ENCODE results near the gene MUC6. TPM values are rescaled to one million over a fixed set of nuclear protein-coding genes. Genes with fewer than 3 reads are reported as not detected.
A peak's percentile ranks its signal among the peaks of the same experiment; 100 is the strongest.

Gene MUC6
- total and polyA plus RNA-seq, 2 of the 8 experiments (the other 6 are each of a cell fraction or from before 2014, with no cell fraction given): not detected

DNA sequence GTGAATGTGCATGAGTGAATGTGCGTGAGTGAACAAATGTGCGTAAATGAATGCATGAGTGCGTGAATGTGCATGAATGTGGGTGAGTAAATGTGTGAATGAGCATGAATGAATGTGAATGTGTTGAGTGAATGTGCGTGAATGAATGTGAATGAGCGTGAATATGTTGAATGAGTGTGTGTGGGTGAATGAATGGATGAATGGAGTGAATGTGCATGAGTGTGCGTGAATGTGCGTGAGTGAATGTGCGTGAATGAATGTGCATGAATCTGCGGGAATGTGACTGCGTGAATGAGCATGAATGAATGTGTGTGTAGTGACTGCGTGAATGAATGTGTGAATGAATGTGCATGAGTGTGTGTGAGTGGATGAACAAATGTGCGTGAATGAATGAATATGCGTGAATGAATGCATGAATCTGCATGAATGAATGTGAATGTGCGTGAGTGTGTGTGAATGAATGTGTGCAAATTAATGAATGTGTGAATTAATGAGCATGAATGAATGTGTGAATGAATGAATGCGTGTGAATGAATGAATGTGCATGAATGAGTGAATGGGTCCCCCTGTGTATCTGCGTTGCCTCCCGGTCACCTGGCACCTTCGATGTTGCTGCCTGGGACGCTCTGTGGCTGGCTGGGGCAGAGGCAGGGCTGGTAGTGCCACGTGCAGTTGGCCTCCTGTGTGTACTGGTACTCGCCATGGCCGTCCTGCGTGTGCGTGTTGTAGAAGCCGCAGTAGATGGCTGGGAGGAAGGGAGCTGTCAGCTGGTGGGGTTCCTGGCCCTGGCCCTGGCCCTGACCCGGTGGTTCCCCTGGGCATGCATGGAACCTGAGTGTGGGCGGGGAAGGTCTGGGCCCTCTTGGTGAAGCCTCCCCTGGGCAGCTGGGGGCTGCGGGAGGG is 13.4 kb downstream of the MUC6 start:
- peaks cover 5% of the 10 kb centered on the region for H3K23me2 ChIP-seq (ENCODE audit: low read depth, low read length)
- ChIA-PET CTCF (ENCODE audit: partially characterized antibody) (interaction anchor here (0.8 kb wide), 1 partner anchor 28 kb away, joined by 3 read pairs; no protein-coding TSS in a partner anchor), POLR2A (ENCODE audit: partially characterized antibody) (no interaction called here)
- no peak overlapping the region for H2BK15ac ChIP-seq (ENCODE audit: low read length)
- H2AK5ac ChIP-seq (ENCODE audit: low read depth, low read length): peak overlapping the region; percentile 82; the same call in 1 of the 2 replicates
- peaks cover 0 to 2% (median 0%) of the 10 kb centered on the region in 4 experiments; a peak in 1 of 7 replicates for H3K4me1 ChIP-seq (replicated peaks in 1 of 4; ENCODE audit: control insufficient read depth in 3 of 4, insufficient read depth in 4 of 4, low read length in 3 of 4)
- WGBS, 2 experiments (ENCODE audit: extremely low coverage in 1 of 2, insufficient coverage in 1 of 2, insufficient read length in 1 of 2, insufficient replicate concordance in 2 of 2, low coverage in 1 of 2, low lambda C conversion rate in 2 of 2, missing lambda C conversion rate in 1 of 2): 89 to 99% methylated on average over 12 to 28 of the region's 28 CpGs
- no peak overlapping the region for H4K5ac ChIP-seq (ENCODE audit: insufficient read length, low read depth, low read length)
- H3K4me3 ChIP-seq (ENCODE audit: extremely low read depth in 1 of 4, insufficient read depth in 2 of 4, low read depth in 3 of 4, low read length in 4 of 4): no peak overlapping the region
- H2BK20ac ChIP-seq (ENCODE audit: low read length): no peak overlapping the region; the same call in 1 of the 2 replicates
- H4K91ac ChIP-seq (replicated peaks; ENCODE audit: insufficient read length, low read length): peak overlapping the region; percentile 1
- 0 out of 7 replicates have a peak overlapping the region, but pooled peaks of 1 of the 4 experiments have one; percentile 47 for H3K9ac ChIP-seq (replicated peaks in 1 of 4; ENCODE audit: extremely low read depth in 1 of 4, low read depth in 3 of 4, low read length in 3 of 4)
- H3K9me3 ChIP-seq (ENCODE audit: insufficient read depth in 2 of 2, low read depth in 1 of 2, low read length in 1 of 2): no peaks in the 10 kb centered on the region
- FAIRE-seq: no peak
- no peak overlapping the region for H3K18ac ChIP-seq (ENCODE audit: extremely low read depth, low read length)
- no peak overlapping the region for H2AFZ ChIP-seq (ENCODE audit: low read length)
- no peaks in the 10 kb centered on the region for H3K27me3 ChIP-seq (replicated peaks in 1 of 4; ENCODE audit: control insufficient read depth in 3 of 4, extremely low read depth in 1 of 4, insufficient read depth in 3 of 4, low read length in 3 of 4)
- H4K8ac ChIP-seq (ENCODE audit: extremely low read depth, insufficient read depth, low read length): no peak overlapping the region
- H2BK5ac ChIP-seq (ENCODE audit: low read depth, low read length): 0 out of 2 replicates have a peak overlapping the region, but pooled peaks have one; percentile 14
- H3K4ac ChIP-seq (replicated peaks; ENCODE audit: insufficient read length, low read depth, low read length): no peak overlapping the region
- H2BK120ac ChIP-seq (replicated peaks; ENCODE audit: low read depth, low read length): no peak overlapping the region
- H4K20me1 ChIP-seq (replicated peaks in 1 of 2; ENCODE audit: control insufficient read depth in 1 of 2, insufficient read depth in 2 of 2, low read length in 2 of 2): peaks cover 0 to 8% of the 10 kb centered on the region in 2 experiments
- no peak overlapping the region for H3K4me2 ChIP-seq (ENCODE audit: insufficient read depth in 1 of 2, low read depth in 2 of 2, low read length in 2 of 2)
- H3K79me1 ChIP-seq (ENCODE audit: low read depth, low read length): no peaks in the 10 kb centered on the region
- H2BK12ac ChIP-seq (ENCODE audit: low read depth, low read length): no peak overlapping the region; the same call in 1 of the 2 replicates
- TF ChIP-seq TBP (IDR thresholded peaks at IDR 0.05; ENCODE audit: low read depth, low read length) (no peak), NANOG (IDR thresholded peaks at IDR 0.05; ENCODE audit: insufficient read depth, low read depth, low read length, poor library complexity, severe bottlenecking) (no peak), POU5F1 (IDR thresholded peaks at IDR 0.05; ENCODE audit: low read depth, low read length) (no peak), POLR2AphosphoS5 (IDR thresholded peaks at IDR 0.05; ENCODE audit: low read depth, low read length) (no peak)
- no peak overlapping the region for H3K23ac ChIP-seq (ENCODE audit: insufficient read length)
- no peak for DNase-seq (ENCODE audit: low read depth in 1 of 2, low spot score in 2 of 2)
- H3K27ac ChIP-seq (ENCODE audit: low read depth, low read length): no peak overlapping the region
- no peaks in the 10 kb centered on the region; a peak in 1 of 8 replicates for H3K36me3 ChIP-seq (ENCODE audit: control insufficient read depth in 2 of 4, insufficient read depth in 4 of 4, low read length in 3 of 4)
- H3K56ac ChIP-seq (replicated peaks; ENCODE audit: insufficient read length, low read depth, low read length): peak overlapping the region; percentile 71
- peak overlapping the region; percentile 77 for H3K14ac ChIP-seq (ENCODE audit: insufficient read length)
- no peaks in the 10 kb centered on the region for H3K79me2 ChIP-seq (ENCODE audit: control insufficient read depth in 1 of 2, insufficient read depth in 2 of 2, low read length in 2 of 2)

Data from H1 (cell line).